ENCODE results near the gene USH1G.

The USH1G gene

GRCh38 chr17:74951065-74951464 is 28.0 kb upstream of the USH1G start:
- Mint-ChIP-seq H3K4me1 (peaks cover 4% of the 10 kb centered on the region), H3K27me3 (ENCODE audit: low read depth, poor library complexity) (peaks cover 69% of the 10 kb centered on the region), H3K9me3 (no peaks in the 10 kb centered on the region), H3K36me3 (ENCODE audit: low read depth) (no peaks in the 10 kb centered on the region), H3K4me3 (no peak overlapping the region), H3K27ac (no peak overlapping the region)
- TF ChIP-seq CTCF (IDR thresholded peaks at IDR 0.05): no peak
- DNase-seq: no peak

DNA sequence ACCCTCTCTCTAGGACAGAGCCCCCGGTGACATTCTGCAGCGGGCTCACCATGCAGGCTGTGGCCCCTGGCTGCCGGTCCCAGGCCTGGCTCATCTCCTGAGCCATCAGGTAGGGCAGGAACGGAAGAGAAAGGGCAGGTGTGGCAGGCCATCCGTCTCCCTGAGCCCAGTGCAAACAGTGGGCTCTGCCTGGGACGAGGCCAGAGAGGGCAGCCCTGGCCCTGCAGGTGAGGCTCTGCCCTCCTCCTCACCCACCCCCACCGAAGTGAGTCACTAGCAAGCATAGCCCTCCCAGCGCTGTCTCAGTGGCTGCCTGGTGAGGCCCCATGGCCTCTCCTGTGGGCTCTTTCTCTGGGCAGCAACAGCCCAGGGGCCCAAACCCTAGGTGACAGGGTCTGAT is 27.2 kb upstream of the USH1G start:
- peaks cover 8% of the 10 kb centered on the region for H3K4me1 Mint-ChIP-seq
- H3K9me3 Mint-ChIP-seq: no peaks in the 10 kb centered on the region
- H3K27me3 Mint-ChIP-seq (ENCODE audit: low read depth, poor library complexity): peaks cover 69% of the 10 kb centered on the region
- TF ChIP-seq CTCF (IDR thresholded peaks at IDR 0.05): no peak
- no peak overlapping the region for H3K27ac Mint-ChIP-seq
- H3K4me3 Mint-ChIP-seq: no peak overlapping the region
- no peaks in the 10 kb centered on the region for H3K36me3 Mint-ChIP-seq (ENCODE audit: low read depth)
- DNase-seq: no peak

GRCh38 chr17:74949455-74950115 is 26.5 kb upstream of the USH1G start:
- TF ChIP-seq CTCF (IDR thresholded peaks at IDR 0.05): no peak
- Mint-ChIP-seq H3K4me3 (no peak overlapping the region), H3K9me3 (no peaks in the 10 kb centered on the region), H3K27me3 (ENCODE audit: low read depth, poor library complexity) (peaks cover 72% of the 10 kb centered on the region), H3K36me3 (ENCODE audit: low read depth) (no peaks in the 10 kb centered on the region), H3K4me1 (peaks cover 11% of the 10 kb centered on the region), H3K27ac (no peak overlapping the region)
- DNase-seq: no peak

DNA sequence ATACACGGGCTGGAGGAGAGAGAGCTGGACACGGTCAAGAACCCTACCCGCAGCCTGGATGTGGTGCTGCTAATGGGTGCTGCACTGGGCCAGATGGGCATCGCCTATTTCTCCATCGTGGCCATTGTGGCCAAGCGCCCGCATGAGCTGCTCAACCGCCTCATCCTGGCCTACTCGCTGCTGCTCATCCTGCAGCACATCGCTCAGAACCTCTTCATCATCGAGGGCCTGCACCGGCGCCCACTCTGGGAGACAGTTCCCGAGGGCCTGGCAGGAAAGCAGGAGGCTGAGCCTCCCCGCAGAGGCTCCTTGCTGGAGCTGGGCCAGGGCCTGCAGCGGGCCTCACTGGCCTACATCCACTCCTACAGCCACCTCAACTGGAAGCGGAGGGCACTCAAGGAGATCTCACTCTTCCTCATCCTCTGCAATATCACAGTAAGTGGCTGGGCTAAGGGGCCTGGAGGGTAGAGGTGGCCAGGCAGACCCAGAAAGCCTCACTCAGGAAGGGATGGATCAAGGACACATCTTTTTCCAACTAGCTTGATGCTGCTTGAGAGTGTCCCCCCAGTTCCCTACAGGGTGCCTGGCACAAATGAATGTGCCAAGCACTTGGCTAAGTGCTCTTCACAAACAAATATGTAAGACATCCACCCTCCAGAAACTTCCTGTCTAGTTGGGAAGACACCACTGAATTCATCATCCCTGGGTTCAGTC is 24.1 kb upstream of the USH1G start:
- H3K9me3 Mint-ChIP-seq: no peaks in the 10 kb centered on the region
- H3K27me3 Mint-ChIP-seq (ENCODE audit: low read depth, poor library complexity): peaks cover 80% of the 10 kb centered on the region
- TF ChIP-seq CTCF (IDR thresholded peaks at IDR 0.05): no peak
- no peak overlapping the region for H3K27ac Mint-ChIP-seq
- H3K36me3 Mint-ChIP-seq (ENCODE audit: low read depth): no peaks in the 10 kb centered on the region
- H3K4me1 Mint-ChIP-seq: peaks cover 6% of the 10 kb centered on the region
- no peak for DNase-seq
- no peak overlapping the region for H3K4me3 Mint-ChIP-seq

- Mint-ChIP-seq H3K27ac (no peak overlapping the region), H3K36me3 (ENCODE audit: low read depth) (no peaks in the 10 kb centered on the region), H3K27me3 (ENCODE audit: low read depth, poor library complexity) (peaks cover 85% of the 10 kb centered on the region), H3K4me1 (peaks cover 6% of the 10 kb centered on the region), H3K9me3 (no peaks in the 10 kb centered on the region), H3K4me3 (no peak overlapping the region)
- TF ChIP-seq CTCF (IDR thresholded peaks at IDR 0.05): no peak
- no peak for DNase-seq
Measured at GRCh38 chr17:74946641-74947040, 23.6 kb upstream of the USH1G start.

GRCh38 chr17:74945543-74945942 is 22.5 kb upstream of the USH1G start:
- peaks cover 85% of the 10 kb centered on the region for H3K27me3 Mint-ChIP-seq (ENCODE audit: low read depth, poor library complexity)
- no peak for TF ChIP-seq CTCF (IDR thresholded peaks at IDR 0.05)
- H3K4me1 Mint-ChIP-seq: peaks cover 6% of the 10 kb centered on the region
- DNase-seq: no peak
- no peak overlapping the region for H3K4me3 Mint-ChIP-seq
- no peak overlapping the region for H3K27ac Mint-ChIP-seq
- no peaks in the 10 kb centered on the region for H3K9me3 Mint-ChIP-seq
- no peaks in the 10 kb centered on the region for H3K36me3 Mint-ChIP-seq (ENCODE audit: low read depth)
